Measurements from ENCODE around the gene SETD4.

Gene SETD4

GRCh38 chr21:36045993-36046392 lies 14.3 kb downstream of the SETD4 start:
- no peaks in the 10 kb centered on the region for H3K9me2 ChIP-seq (replicated peaks; ENCODE audit: control insufficient read depth, low read length)
- H3K27me3 ChIP-seq (ENCODE audit: control insufficient read depth, low read length): no peaks in the 10 kb centered on the region
- peaks cover 72% of the 10 kb centered on the region for H3K36me3 ChIP-seq (ENCODE audit: control insufficient read depth, low read length)
- no peaks in the 10 kb centered on the region for H3F3A ChIP-seq (ENCODE audit: control insufficient read depth, insufficient read depth)
- no peaks in the 10 kb centered on the region for H3K4me1 ChIP-seq (ENCODE audit: control insufficient read depth, low read length)
- H3K9me3 ChIP-seq (ENCODE audit: control insufficient read depth, insufficient read depth, low read length): no peaks in the 10 kb centered on the region
- H4K20me1 ChIP-seq (ENCODE audit: control insufficient read depth, insufficient read depth, low read depth, low read length): no peaks in the 10 kb centered on the region
- TF ChIP-seq CTCF (IDR thresholded peaks at IDR 0.05; ENCODE audit: low read depth, low read length, poor library complexity, severe bottlenecking): no peak
- no peak for TF ChIP-seq EZH2phosphoT487 (IDR thresholded peaks at IDR 0.05; ENCODE audit: borderline replicate concordance, low read length)
- no peak overlapping the region for H3K4me2 ChIP-seq (ENCODE audit: low read length)
- no peak overlapping the region for H3K4me3 ChIP-seq (ENCODE audit: low read length)
- H3K79me2 ChIP-seq (ENCODE audit: control insufficient read depth, low read length): no peaks in the 10 kb centered on the region
- no peak overlapping the region for H3K27ac ChIP-seq (ENCODE audit: low read depth, low read length)

- Histone ChIP-seq H3K4me1 (ENCODE audit: control insufficient read depth, low read length) (no peaks in the 10 kb centered on the region), H3K9me2 (replicated peaks; ENCODE audit: control insufficient read depth, low read length) (no peaks in the 10 kb centered on the region), H3K27ac (ENCODE audit: low read depth, low read length) (no peak overlapping the region), H3K36me3 (ENCODE audit: control insufficient read depth, low read length) (peaks cover 68% of the 10 kb centered on the region), H3F3A (ENCODE audit: control insufficient read depth, insufficient read depth) (no peaks in the 10 kb centered on the region), H3K79me2 (ENCODE audit: control insufficient read depth, low read length) (no peaks in the 10 kb centered on the region), H3K27me3 (ENCODE audit: control insufficient read depth, low read length) (no peaks in the 10 kb centered on the region), H3K9me3 (ENCODE audit: control insufficient read depth, insufficient read depth, low read length) (no peaks in the 10 kb centered on the region), H3K4me2 (ENCODE audit: low read length) (no peak overlapping the region), H4K20me1 (ENCODE audit: control insufficient read depth, insufficient read depth, low read depth, low read length) (no peaks in the 10 kb centered on the region), H3K4me3 (ENCODE audit: low read length) (no peak overlapping the region)
- no peak for TF ChIP-seq CTCF (IDR thresholded peaks at IDR 0.05; ENCODE audit: low read depth, low read length, poor library complexity, severe bottlenecking)
- no peak for TF ChIP-seq EZH2phosphoT487 (IDR thresholded peaks at IDR 0.05; ENCODE audit: borderline replicate concordance, low read length)
These were observed 16.3 kb downstream of the SETD4 start for GRCh38 chr21:36044056-36044455.

- H3K4me3 ChIP-seq (ENCODE audit: low read length): no peak overlapping the region
- no peaks in the 10 kb centered on the region for H3F3A ChIP-seq (ENCODE audit: control insufficient read depth, insufficient read depth)
- no peaks in the 10 kb centered on the region for H3K79me2 ChIP-seq (ENCODE audit: control insufficient read depth, low read length)
- no peaks in the 10 kb centered on the region for H3K27me3 ChIP-seq (ENCODE audit: control insufficient read depth, low read length)
- H3K9me3 ChIP-seq (ENCODE audit: control insufficient read depth, insufficient read depth, low read length): no peaks in the 10 kb centered on the region
- no peak overlapping the region for H3K4me2 ChIP-seq (ENCODE audit: low read length)
- H3K36me3 ChIP-seq (ENCODE audit: control insufficient read depth, low read length): peaks cover 71% of the 10 kb centered on the region
- H3K4me1 ChIP-seq (ENCODE audit: control insufficient read depth, low read length): no peaks in the 10 kb centered on the region
- no peaks in the 10 kb centered on the region for H4K20me1 ChIP-seq (ENCODE audit: control insufficient read depth, insufficient read depth, low read depth, low read length)
- no peaks in the 10 kb centered on the region for H3K9me2 ChIP-seq (replicated peaks; ENCODE audit: control insufficient read depth, low read length)
- TF ChIP-seq EZH2phosphoT487 (IDR thresholded peaks at IDR 0.05; ENCODE audit: borderline replicate concordance, low read length) (no peak), CTCF (IDR thresholded peaks at IDR 0.05; ENCODE audit: low read depth, low read length, poor library complexity, severe bottlenecking) (no peak)
- H3K27ac ChIP-seq (ENCODE audit: low read depth, low read length): no peak overlapping the region
These were observed 18.4 kb downstream of the SETD4 start for GRCh38 chr21:36041910-36042309.

GRCh38 chr21:36040389-36040788 lies 19.9 kb downstream of the SETD4 start:
- Histone ChIP-seq H3K27me3 (ENCODE audit: control insufficient read depth, low read length) (no peaks in the 10 kb centered on the region), H3K27ac (ENCODE audit: low read depth, low read length) (no peak overlapping the region), H3K4me1 (ENCODE audit: control insufficient read depth, low read length) (no peaks in the 10 kb centered on the region), H3K36me3 (ENCODE audit: control insufficient read depth, low read length) (peaks cover 71% of the 10 kb centered on the region), H4K20me1 (ENCODE audit: control insufficient read depth, insufficient read depth, low read depth, low read length) (0 out of 2 replicates have a peak, but pooled peaks cover 3% of the 10 kb centered on the region), H3K4me2 (ENCODE audit: low read length) (no peak overlapping the region), H3K9me3 (ENCODE audit: control insufficient read depth, insufficient read depth, low read length) (no peaks in the 10 kb centered on the region), H3K9me2 (replicated peaks; ENCODE audit: control insufficient read depth, low read length) (no peaks in the 10 kb centered on the region), H3K4me3 (ENCODE audit: low read length) (no peak overlapping the region), H3F3A (ENCODE audit: control insufficient read depth, insufficient read depth) (no peaks in the 10 kb centered on the region), H3K79me2 (ENCODE audit: control insufficient read depth, low read length) (no peaks in the 10 kb centered on the region)
- TF ChIP-seq EZH2phosphoT487 (IDR thresholded peaks at IDR 0.05; ENCODE audit: borderline replicate concordance, low read length) (no peak), CTCF (IDR thresholded peaks at IDR 0.05; ENCODE audit: low read depth, low read length, poor library complexity, severe bottlenecking) (no peak)
